GM13976 (cell line): ENCODE results near the gene TRPC3.

Experiments
- DNase-seq: peaks from one replicate; pipeline ENCODE4 v3.0.0; 2012; ENCODE audit warnings: low spot score
- in situ Hi-C: fragments of 300-500 bp; cut with MboI; formaldehyde crosslinking; loops from one replicate; pipeline ENCODE4 v1.12.0; 2022; ENCODE audit warnings: low sequenced_read_pairs, mixed read lengths, inconsistent platforms; ENCODE audit not compliant: unreplicated experiment
- TF ChIP-seq, protein P1 (sequence below): IDR thresholded peaks from 2 replicates; pipeline ENCODE4 v1.5.1; 2012; ENCODE audit warnings: borderline replicate concordance, mild to moderate bottlenecking; ENCODE audit not compliant: insufficient read depth; ENCODE audit errors: extremely low read depth, missing control alignments, control extremely low read depth

The TRPC3 gene

DNA sequence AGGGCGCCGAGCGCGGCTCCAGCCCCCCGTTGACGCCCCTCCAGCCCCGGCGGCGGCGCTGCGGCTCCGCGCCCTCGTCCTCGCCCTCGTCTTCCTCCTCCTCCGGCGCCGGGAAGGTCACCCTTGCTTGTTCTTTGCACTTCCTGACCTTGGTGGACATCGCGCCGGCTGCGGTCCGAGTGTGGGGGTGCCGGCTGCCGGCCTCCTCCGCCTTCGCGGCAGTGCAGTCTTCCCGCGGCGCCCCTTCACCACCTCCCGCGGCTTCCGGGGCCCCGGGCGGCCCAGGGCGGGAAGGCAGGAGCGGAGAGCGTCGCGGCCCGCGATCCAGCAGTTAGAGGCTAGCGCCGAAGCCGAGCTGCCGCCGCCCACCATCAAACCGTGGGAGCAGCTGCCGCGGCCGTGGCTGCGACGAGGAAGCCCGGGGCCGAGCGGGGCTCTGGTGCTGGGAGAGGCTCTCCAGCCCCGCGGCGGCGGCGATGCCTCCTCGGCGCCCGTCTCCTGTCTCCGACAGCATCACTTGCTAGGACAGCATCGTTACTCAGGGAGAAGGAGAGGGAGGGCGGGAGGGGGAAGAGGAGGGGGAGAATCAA, at the start of gene TRPC3:
TRPC3 (minus strand) TSS at position 540 of the 590 bp plus-strand sequence; CDS start at position 160, 380 bp downstream.
- TF ChIP-seq, protein P1, sequence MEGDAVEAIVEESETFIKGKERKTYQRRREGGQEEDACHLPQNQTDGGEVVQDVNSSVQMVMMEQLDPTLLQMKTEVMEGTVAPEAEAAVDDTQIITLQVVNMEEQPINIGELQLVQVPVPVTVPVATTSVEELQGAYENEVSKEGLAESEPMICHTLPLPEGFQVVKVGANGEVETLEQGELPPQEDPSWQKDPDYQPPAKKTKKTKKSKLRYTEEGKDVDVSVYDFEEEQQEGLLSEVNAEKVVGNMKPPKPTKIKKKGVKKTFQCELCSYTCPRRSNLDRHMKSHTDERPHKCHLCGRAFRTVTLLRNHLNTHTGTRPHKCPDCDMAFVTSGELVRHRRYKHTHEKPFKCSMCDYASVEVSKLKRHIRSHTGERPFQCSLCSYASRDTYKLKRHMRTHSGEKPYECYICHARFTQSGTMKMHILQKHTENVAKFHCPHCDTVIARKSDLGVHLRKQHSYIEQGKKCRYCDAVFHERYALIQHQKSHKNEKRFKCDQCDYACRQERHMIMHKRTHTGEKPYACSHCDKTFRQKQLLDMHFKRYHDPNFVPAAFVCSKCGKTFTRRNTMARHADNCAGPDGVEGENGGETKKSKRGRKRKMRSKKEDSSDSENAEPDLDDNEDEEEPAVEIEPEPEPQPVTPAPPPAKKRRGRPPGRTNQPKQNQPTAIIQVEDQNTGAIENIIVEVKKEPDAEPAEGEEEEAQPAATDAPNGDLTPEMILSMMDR = no peak
- in situ Hi-C loops = no loop called here
- peak; percentile 66 for DNase-seq

DNA sequence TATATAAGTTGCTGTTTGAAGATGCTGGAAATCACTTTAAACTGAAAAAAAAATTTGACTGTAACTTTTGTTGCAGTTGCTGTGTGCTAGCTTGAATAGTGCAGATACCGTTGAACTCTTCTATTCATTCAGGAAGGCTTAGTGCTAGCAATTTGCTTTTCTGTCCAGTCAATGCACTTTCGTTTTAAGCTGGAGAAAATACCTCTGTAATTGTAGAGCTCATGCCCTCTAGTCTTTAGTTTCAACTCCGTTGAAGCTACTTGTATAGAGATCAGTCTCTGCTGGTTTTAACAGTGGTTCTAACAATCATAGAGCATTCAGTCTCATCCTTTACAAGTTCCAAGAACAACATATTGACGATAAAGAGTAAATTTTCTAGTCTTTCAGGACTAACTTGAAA, 49.0 kb upstream of the TRPC3 start:
- DNase-seq = no peak
- in situ Hi-C loops = no loop called here
- TF ChIP-seq, protein P1 = no peak

DNA sequence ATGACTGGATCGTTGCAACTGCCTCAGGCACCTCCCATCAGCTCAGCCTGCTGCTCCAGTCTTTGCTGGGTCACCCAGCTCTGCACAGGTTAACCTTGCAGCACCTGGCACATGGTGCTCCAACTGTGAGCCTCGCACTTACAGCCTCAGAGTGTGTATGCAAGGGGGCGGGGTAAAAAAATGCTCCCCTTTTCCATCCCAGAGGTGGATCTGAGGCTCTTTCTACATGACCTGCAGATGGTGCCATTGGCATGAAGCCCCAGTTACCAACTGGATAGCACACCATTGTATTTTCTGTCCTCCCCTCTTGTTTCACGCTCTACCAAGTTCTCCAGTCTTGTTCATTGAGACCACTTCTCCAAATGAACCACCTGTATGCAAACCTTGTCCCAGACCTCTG, 46.2 kb upstream of the TRPC3 start:
- TF ChIP-seq, protein P1 = no peak
- DNase-seq = no peak
- in situ Hi-C loops = no loop called here

DNA sequence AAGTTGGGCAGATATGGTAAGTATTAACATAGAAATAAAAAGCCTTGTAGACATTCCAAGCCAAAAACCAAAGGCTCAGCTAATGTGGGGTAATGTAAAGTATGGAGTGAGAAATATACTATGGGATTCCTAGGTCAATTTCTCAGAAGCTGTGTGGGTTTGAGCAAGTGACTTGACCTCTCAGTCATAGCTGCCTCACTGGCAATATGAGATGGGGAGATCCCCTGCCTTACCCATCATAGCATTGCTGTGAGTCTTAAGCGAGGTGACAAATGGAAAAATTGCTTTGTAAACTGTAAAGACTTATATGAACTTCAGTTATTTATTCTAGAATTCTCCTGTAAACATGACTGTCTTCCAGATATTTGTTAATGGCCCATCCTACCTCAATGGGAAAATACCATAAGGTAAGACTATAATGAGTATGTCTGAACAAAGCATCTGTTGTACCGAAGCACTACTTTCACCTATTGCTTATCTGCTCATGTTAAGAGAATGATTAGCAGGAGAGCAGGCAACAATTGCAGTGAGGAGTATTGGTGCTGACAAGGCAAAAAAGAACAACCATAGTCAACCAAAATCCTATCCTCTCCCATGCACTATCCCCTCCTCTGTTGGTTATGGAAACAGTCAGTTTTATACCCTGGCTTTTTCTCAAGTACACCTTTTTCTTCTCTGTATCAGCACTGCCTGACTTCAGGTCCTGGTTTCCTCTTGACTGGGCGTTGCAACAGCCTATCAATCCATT, 44.1 kb upstream of the TRPC3 start:
- in situ Hi-C loops = no loop called here
- no peak for DNase-seq

DNA sequence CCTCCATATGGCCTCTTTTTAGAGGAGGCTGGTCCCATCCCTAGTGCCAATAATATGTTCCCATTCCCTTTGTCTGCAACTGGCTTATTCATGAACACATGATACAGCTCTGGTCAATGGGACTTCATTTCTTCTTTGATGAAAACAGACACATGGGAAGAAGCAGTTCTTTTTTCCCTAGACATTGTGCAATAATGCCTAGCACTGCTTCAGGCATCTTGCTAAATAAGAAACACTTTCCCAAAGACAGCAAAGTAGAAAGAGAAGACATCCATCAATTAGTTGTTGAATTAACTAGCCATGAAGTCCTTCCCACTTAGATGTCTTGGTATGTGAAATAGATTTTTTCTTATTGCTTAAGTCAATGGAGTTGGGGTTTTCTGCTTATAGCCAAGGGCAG, 40.1 kb upstream of the TRPC3 start:
- in situ Hi-C loops = no loop called here
- DNase-seq = no peak
- TF ChIP-seq, protein P1 = no peak

More for the DNA sequence above, 44.1 kb upstream of the TRPC3 start:
- TF ChIP-seq, protein P1 = no peak

DNA sequence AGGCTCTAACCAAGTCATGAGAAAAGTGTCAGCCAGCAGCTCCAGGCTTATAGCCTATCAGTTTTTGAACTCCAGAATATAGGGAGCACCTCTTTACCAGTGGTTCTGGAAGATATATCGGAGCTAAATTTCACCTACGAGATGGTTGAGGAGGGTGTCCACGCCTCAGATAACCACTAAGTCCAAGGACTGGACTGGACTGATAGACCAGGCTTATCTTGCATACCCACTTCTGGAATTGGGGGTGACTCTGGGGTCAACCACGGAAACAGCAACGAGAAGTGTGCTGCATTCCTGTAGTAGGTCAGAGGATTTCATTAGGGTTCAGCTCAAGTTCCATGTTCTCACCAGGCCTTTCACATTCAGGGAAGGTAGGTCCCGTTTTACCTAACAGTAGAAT, 38.6 kb upstream of the TRPC3 start:
- in situ Hi-C loops = no loop called here
- TF ChIP-seq, protein P1 = no peak
- DNase-seq = no peak

DNA sequence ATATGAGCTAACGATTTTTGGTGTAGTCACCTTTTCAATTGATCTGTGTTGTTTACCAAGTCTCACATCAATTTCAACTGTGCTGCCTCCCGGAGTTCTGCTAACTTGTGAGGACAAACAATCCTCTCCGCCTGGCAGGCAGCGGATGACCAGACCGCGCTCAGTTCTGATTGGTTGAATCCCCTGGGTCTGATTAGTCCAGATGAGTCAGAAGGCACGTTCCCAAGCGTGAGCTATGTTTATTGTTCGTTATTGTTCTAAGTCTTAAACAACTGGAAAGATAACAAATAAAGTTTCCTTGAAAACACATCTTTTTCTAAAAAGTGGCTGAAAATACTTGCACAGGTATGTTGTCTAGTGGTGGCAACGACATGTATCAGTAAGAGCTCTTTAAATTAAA, 37.9 kb upstream of the TRPC3 start:
- no peak for DNase-seq
- TF ChIP-seq, protein P1 = no peak
- in situ Hi-C loops = no loop called here
